ENCODE data around the gene CADM2.

GRCh38 chr3:86056032-86056431, 1097.2 kb downstream of the CADM2 start:
- TF ChIP-seq EZH2phosphoT487 (IDR thresholded peaks at IDR 0.05; ENCODE audit: unreplicated experiment) (no peak), CTCF (conservative IDR thresholded peaks at IDR 0.05; ENCODE audit: low read depth in 2 of 2) (no peak), EZH2 (IDR thresholded peaks at IDR 0.05; ENCODE audit: low read depth, unreplicated experiment) (no peak), POLR2AphosphoS5 (IDR thresholded peaks at IDR 0.05; ENCODE audit: low read depth) (no peak), CREB1 (CRISPR knock-in tag; IDR thresholded peaks at IDR 0.05; ENCODE audit: low read depth) (no peak), ZNF331 (CRISPR knock-in tag; IDR thresholded peaks at IDR 0.05; ENCODE audit: low read depth) (no peak), STAT1 (IDR thresholded peaks at IDR 0.05; ENCODE audit: unreplicated experiment) (no peak)
- TF ChIP-seq, protein P1, sequence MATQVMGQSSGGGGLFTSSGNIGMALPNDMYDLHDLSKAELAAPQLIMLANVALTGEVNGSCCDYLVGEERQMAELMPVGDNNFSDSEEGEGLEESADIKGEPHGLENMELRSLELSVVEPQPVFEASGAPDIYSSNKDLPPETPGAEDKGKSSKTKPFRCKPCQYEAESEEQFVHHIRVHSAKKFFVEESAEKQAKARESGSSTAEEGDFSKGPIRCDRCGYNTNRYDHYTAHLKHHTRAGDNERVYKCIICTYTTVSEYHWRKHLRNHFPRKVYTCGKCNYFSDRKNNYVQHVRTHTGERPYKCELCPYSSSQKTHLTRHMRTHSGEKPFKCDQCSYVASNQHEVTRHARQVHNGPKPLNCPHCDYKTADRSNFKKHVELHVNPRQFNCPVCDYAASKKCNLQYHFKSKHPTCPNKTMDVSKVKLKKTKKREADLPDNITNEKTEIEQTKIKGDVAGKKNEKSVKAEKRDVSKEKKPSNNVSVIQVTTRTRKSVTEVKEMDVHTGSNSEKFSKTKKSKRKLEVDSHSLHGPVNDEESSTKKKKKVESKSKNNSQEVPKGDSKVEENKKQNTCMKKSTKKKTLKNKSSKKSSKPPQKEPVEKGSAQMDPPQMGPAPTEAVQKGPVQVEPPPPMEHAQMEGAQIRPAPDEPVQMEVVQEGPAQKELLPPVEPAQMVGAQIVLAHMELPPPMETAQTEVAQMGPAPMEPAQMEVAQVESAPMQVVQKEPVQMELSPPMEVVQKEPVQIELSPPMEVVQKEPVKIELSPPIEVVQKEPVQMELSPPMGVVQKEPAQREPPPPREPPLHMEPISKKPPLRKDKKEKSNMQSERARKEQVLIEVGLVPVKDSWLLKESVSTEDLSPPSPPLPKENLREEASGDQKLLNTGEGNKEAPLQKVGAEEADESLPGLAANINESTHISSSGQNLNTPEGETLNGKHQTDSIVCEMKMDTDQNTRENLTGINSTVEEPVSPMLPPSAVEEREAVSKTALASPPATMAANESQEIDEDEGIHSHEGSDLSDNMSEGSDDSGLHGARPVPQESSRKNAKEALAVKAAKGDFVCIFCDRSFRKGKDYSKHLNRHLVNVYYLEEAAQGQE (IDR thresholded peaks at IDR 0.05; ENCODE audit: unreplicated experiment): no peak
